Cardiac fibroblast (primary cell): Measurements from ENCODE around the gene PATJ.
"Not testable (repeated sequence)": the region's sequence is repeated elsewhere in the genome, so short reads cannot be mapped to it uniquely, and the experiment has no call there.

Experiments used
- DNase-seq, 2 donors: peaks; one replicate each; pipeline versions ENCODE4 v3.0.0 to v3.0.0-alpha.2; 2010; ENCODE audit warnings: low read depth in 2 of 2
- H3K4me3 ChIP-seq, 2 donors: replicated peaks in 1 of 2; 1 replicate in 1 of 2; 2 replicates in 1 of 2; pipeline ENCODE4 v1.5.1; 2011; ENCODE audit warnings: low read depth in 2 of 2, low read length in 2 of 2, mild to moderate bottlenecking in 2 of 2, moderate library complexity in 1 of 2
- CTCF ChIP-seq: IDR thresholded peaks from one replicate; pipeline ENCODE4 v1.5.1; 2011; ENCODE audit warnings: low read depth, mild to moderate bottlenecking, low read length, inconsistent platforms

The PATJ gene

DNA sequence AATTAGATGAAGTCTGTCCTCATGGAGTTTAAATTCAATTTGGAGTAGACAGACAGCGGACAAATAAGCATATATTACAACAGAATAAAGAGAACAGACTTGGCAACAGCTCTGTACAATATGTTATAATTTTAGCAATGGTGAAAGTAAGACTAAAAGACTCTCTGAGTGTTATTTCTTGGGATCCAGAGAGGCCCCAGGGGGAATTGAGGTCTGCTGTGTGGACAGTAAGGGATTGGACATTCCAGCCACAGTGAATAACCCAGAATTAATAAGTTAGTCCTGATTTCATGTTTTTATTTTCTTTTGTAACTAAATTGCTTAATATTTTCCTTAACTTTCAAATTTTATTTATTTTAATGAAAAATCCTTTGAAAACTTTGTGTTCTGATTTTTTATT, 101.7 kb downstream of the PATJ start:
- H3K4me3 ChIP-seq: no peak overlapping the region
- TF ChIP-seq CTCF: no peak
- peak in 1 of 2 donors; percentile 57 for DNase-seq

DNA sequence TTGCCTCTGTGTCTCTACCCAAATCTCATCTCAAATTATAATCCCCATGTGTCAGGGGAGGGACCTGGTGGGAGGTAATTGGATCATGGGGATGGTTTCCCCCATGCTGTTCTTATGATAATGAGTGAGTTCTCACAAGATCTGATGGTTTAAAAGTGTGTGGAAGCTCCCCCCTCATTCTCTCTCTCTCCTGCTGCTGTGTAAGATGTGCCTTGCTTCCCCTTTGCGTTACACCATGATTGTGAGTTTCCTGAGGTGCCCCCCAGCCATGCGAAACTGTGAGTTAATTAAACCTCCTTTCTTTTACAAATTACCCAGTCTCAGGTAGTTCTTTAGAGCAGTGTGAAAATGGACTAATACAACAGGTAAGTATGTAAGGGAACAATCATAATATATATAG, 102.4 kb downstream of the PATJ start:
- not testable (repeated sequence) for DNase-seq, H3K4me3 ChIP-seq

- TF ChIP-seq CTCF: no peak
- DNase-seq: no peak
Measured at GRCh38 chr1:61851235-61851634, 109.0 kb downstream of the PATJ start.

DNA sequence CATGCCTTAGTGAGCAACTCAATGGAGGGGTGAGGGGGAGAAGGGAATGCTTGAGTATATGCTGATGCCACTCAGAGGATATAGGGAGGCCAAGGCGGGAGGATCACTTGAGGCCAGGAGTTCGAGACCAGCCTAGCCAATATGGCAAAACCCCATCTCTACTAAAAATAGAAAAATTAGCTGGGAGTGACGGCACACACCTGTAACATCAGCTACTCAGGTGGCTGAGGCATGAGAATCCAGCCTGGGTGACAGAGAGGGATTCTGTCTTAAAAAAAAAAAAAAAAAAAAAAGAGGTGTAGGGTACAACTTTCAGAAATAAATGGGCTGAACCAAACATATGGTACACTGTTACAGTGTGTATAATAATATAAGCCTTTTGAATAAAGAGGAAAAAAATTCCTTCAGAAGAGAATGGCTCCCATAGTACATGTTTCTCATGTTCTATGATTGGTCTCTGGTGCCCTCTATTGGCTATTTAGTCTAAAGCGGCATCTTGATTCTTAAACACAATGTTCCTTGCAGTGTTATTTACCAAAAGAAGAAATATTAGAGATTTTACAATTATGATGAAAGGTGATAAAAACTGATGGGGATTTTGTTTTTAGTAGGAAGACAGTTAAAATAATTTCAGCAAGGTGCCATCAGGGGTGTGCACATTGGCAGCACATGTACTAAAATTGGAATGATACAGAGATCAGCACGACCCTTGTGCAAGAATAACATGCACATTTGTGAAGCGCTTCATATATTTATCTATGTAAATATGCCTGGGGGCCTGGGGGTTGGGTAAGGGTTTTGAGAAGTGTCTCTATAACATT, 109.8 kb downstream of the PATJ start:
- H3K4me3 ChIP-seq: no peak overlapping the region
- peak; percentile 88 for DNase-seq
- TF ChIP-seq CTCF: peak; percentile 73

More at GRCh38 chr1:61851235-61851634, 109.0 kb downstream of the PATJ start:
- no peak overlapping the region for H3K4me3 ChIP-seq

DNA sequence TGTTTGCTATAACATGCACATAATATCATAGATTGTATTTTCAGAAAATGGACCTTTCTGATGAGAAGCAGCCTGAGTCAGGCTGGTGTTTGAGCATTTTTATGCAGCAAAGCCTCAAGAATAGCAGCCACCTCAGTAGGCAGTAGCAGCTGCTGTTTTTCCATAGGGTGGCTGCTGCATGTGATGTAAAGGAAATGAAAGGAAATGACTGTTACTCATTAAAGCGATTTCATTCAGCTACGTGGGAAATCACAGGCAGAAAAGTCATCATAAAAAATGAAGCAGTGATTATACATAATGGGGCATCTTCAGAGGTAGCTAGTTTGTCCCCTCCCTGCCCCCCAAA, 110.4 kb downstream of the PATJ start:
- no peak for TF ChIP-seq CTCF
- H3K4me3 ChIP-seq: no peak overlapping the region
- DNase-seq: no peak

- peak; percentile 26 for TF ChIP-seq CTCF
- peak; percentile 47 to 57 for DNase-seq
Measured at GRCh38 chr1:61853583-61853982, 111.3 kb downstream of the PATJ start.

GRCh38 chr1:61864489-61864888, 122.2 kb downstream of the PATJ start:
- DNase-seq: peak in 1 of 2 donors; percentile 29
- no peak overlapping the region for H3K4me3 ChIP-seq
- TF ChIP-seq CTCF: no peak

More at GRCh38 chr1:61853583-61853982, 111.3 kb downstream of the PATJ start:
- H3K4me3 ChIP-seq: no peak overlapping the region
